ENCODE measurements around the gene DAAM2. TPM values are rescaled to one million over a fixed set of nuclear protein-coding genes. Genes with fewer than 3 reads are reported as not detected.

DAAM2 gene
- total RNA-seq, 1 donor from 2014 or later = 14.7 TPM

GRCh38 chr6:39892490-39893129 is 100.4 kb downstream of the DAAM2 start:
- intact Hi-C loops (cut with DNase I) = loop anchor here (1.0 to 5.0 kb wide), 2 partner anchors 515 to 530 kb away; no protein-coding TSS in a partner anchor
- ATAC-seq (peak; percentile 82), DNase-seq (ENCODE audit: missing footprints) (no peak)

- DNase-seq (ENCODE audit: missing footprints) (no peak), ATAC-seq (no peak)
- intact Hi-C loops (cut with DNase I) = loop anchor here (5.0 kb wide), 1 partner anchor 531 kb away; no protein-coding TSS in a partner anchor
Observed at GRCh38 chr6:39893286-39893685, 101.1 kb downstream of the DAAM2 start.

GRCh38 chr6:39896701-39897100 is 104.5 kb downstream of the DAAM2 start:
- no peak for DNase-seq (ENCODE audit: missing footprints)
- ATAC-seq = no peak
- intact Hi-C loops (cut with DNase I) = no loop called here

- ATAC-seq (no peak), DNase-seq (ENCODE audit: missing footprints) (no peak)
- intact Hi-C loops (cut with DNase I) = no loop called here
Observed at GRCh38 chr6:39897698-39898097, 105.5 kb downstream of the DAAM2 start.

- intact Hi-C loops (cut with DNase I) = no loop called here
- ATAC-seq (no peak), DNase-seq (ENCODE audit: missing footprints) (no peak)
Observed at GRCh38 chr6:39898625-39899024, 106.4 kb downstream of the DAAM2 start.

- DNase-seq (ENCODE audit: missing footprints) (no peak), ATAC-seq (no peak)
- intact Hi-C loops (cut with DNase I) = no loop called here
Observed at GRCh38 chr6:39899554-39900295, 107.5 kb downstream of the DAAM2 start.

- ATAC-seq = no peak
- no peak for DNase-seq (ENCODE audit: missing footprints)
- intact Hi-C loops (cut with DNase I) = no loop called here
Observed at GRCh38 chr6:39901116-39901655, 109.0 kb downstream of the DAAM2 start.

- DNase-seq (ENCODE audit: missing footprints) (no peak), ATAC-seq (peak; percentile 6)
- intact Hi-C loops (cut with DNase I) = no loop called here
Observed at GRCh38 chr6:39901670-39902069, 109.5 kb downstream of the DAAM2 start.

GRCh38 chr6:39902136-39902535 is 110.0 kb downstream of the DAAM2 start:
- ATAC-seq = peak; percentile 8
- intact Hi-C loops (cut with DNase I) = no loop called here
- DNase-seq (ENCODE audit: missing footprints) = no peak

- DNase-seq (ENCODE audit: missing footprints) (no peak), ATAC-seq (no peak)
- intact Hi-C loops (cut with DNase I) = no loop called here
Observed at GRCh38 chr6:39902786-39903465, 110.8 kb downstream of the DAAM2 start.

- ATAC-seq (no peak), DNase-seq (ENCODE audit: missing footprints) (no peak)
- intact Hi-C loops (cut with DNase I) = no loop called here
Observed at GRCh38 chr6:39903656-39904055, 111.5 kb downstream of the DAAM2 start.

- intact Hi-C loops (cut with DNase I) = no loop called here
- ATAC-seq (no peak), DNase-seq (ENCODE audit: missing footprints) (no peak)
Observed at GRCh38 chr6:39904946-39905639, 112.9 kb downstream of the DAAM2 start.

GRCh38 chr6:39905640-39905975 is 113.4 kb downstream of the DAAM2 start:
- ATAC-seq (no peak), DNase-seq (ENCODE audit: missing footprints) (no peak)
- intact Hi-C loops (cut with DNase I) = no loop called here

GRCh38 chr6:39906318-39906761 is 114.2 kb downstream of the DAAM2 start:
- DNase-seq (ENCODE audit: missing footprints) (no peak), ATAC-seq (no peak)
- intact Hi-C loops (cut with DNase I) = no loop called here

GRCh38 chr6:39907871-39908575 is 115.8 kb downstream of the DAAM2 start:
- no peak for ATAC-seq
- intact Hi-C loops (cut with DNase I) = no loop called here
- DNase-seq (ENCODE audit: missing footprints) = no peak

GRCh38 chr6:39908838-39909583 is 116.8 kb downstream of the DAAM2 start:
- DNase-seq (ENCODE audit: missing footprints) = no peak
- no peak for ATAC-seq
- intact Hi-C loops (cut with DNase I) = no loop called here

GRCh38 chr6:39909701-39910100 is 117.5 kb downstream of the DAAM2 start:
- intact Hi-C loops (cut with DNase I) = no loop called here
- no peak for ATAC-seq

GRCh38 chr6:39910164-39910563 is 118.0 kb downstream of the DAAM2 start:
- ATAC-seq (no peak), DNase-seq (ENCODE audit: missing footprints) (no peak)
- intact Hi-C loops (cut with DNase I) = no loop called here

More at GRCh38 chr6:39909701-39910100, 117.5 kb downstream of the DAAM2 start:
- DNase-seq (ENCODE audit: missing footprints) = no peak
